ENCODE results near the gene DHRS11. TPM values are rescaled to one million over a fixed set of nuclear protein-coding genes. Genes with fewer than 3 reads are reported as not detected.

DHRS11 gene
- total RNA-seq, 1 donor from 2014 or later = 16.9 TPM

DNA sequence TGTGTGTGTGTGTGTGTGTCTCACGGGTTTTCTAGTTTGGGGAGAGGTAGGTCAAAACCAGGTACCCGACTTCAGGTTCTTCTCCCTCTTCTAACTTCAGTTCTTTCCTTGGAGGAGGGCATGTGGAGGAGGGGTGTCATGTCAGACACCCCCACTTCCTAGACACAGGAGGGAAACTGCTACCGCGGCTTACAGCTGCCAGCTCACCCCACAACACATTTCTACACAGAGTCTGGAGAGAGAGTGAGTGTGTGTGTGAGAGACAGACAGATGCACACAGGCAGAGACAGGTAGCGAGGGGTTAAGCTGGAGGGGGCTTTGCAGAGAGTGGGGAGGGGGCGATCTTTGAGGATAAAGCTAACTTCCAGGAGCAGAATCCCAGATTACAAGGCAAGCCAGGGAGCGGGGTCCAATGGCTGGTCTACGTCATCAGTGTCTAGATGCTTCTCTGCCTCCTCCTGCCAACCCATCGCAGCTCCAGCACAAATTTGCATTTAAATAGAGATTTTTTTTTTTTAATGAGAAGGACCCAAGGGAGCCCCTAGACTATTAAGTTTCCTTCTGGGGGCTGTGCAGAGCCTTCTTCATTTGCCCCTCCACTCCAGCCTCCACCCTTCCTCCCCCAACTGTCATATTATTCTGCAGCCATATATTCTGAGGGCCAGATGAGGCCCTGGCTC lies 58.6 kb downstream of the DHRS11 start:
- no peak for DNase-seq (ENCODE audit: low spot score)

Other genes starting within 250 kb of the DHRS11 start
- gene TBC1D3H, start 203.4 kb upstream of the DHRS11 start, total RNA-seq = not detected
- gene ZNHIT3, start 105.2 kb upstream of the DHRS11 start, total RNA-seq = 26.8 TPM
- 46.2 TPM for gene MYO19, start 57.0 kb upstream of the DHRS11 start, total RNA-seq
- 2.7 TPM for gene PIGW, start 56.9 kb upstream of the DHRS11 start, total RNA-seq
- 65.9 TPM for gene GGNBP2, start 47.0 kb upstream of the DHRS11 start, total RNA-seq
- 8.3 TPM for gene MRM1, start 9.7 kb downstream of the DHRS11 start, total RNA-seq

Measured in mucosa of gallbladder (tissue), 1 donor.